PC-3 (cell line): ENCODE results near the gene NR2C1.

ENCODE experiments used
- EZH2 ChIP-seq: fragments of 300-600 bp; sonication (generic); IDR thresholded peaks from one replicate; pipeline ENCODE4 v1.6.1; 2017; ENCODE audit warnings: antibody characterized with exemption, mild to moderate bottlenecking, low read length; ENCODE audit not compliant: unreplicated experiment
- EZH2phosphoT487 ChIP-seq: fragments of 300-600 bp; sonication (generic); IDR thresholded peaks from 2 replicates; pipeline ENCODE4 v1.6.1; 2018; ENCODE audit warnings: mild to moderate bottlenecking, antibody characterized with exemption, low read length, borderline replicate concordance
- TF ChIP-seq, protein P1 (sequence below): fragments of 300-600 bp; sonication (generic); conservative IDR thresholded peaks from 2 replicates; pipeline ENCODE4 v1.5.1; 2017; ENCODE audit warnings: antibody characterized with exemption, low read depth, mild to moderate bottlenecking, low read length

DNA sequence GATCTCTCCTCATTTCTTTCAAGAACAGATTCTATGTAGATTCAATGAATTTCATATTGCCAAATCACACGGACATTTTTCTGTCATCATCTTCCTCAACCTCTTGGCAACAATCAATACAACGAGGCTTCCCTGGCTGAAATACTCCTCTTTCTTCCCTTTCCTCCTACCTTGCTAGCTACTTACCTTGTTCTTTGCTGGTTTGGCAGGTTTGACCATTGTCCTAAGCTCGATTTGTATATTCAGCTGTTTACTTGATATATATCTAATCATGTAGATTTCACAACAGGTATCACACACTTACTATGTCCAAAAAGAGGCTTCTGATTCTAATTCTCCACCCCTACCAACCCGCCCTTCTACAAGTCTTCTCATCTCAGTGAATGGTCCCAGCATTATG, 93.5 kb downstream of the NR2C1 start:
- TF ChIP-seq, protein P1, sequence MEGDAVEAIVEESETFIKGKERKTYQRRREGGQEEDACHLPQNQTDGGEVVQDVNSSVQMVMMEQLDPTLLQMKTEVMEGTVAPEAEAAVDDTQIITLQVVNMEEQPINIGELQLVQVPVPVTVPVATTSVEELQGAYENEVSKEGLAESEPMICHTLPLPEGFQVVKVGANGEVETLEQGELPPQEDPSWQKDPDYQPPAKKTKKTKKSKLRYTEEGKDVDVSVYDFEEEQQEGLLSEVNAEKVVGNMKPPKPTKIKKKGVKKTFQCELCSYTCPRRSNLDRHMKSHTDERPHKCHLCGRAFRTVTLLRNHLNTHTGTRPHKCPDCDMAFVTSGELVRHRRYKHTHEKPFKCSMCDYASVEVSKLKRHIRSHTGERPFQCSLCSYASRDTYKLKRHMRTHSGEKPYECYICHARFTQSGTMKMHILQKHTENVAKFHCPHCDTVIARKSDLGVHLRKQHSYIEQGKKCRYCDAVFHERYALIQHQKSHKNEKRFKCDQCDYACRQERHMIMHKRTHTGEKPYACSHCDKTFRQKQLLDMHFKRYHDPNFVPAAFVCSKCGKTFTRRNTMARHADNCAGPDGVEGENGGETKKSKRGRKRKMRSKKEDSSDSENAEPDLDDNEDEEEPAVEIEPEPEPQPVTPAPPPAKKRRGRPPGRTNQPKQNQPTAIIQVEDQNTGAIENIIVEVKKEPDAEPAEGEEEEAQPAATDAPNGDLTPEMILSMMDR, result no peak
- no peak for TF ChIP-seq EZH2phosphoT487
- TF ChIP-seq EZH2, result no peak
